SK-N-SH (cell line): ENCODE measurements around the gene DCLRE1A. TPM values are rescaled to one million over a fixed set of nuclear protein-coding genes. Genes with fewer than 3 reads are reported as not detected.

Source experiments
- CTCF ChIA-PET: fragments of 300-600, 350-600 bp; formaldehyde crosslinking; extraction: SDS; loops from one replicate; lab custom pipeline; 2021; lab: Yijun Ruan, JAX
- POLR2A ChIA-PET: fragments of 350-600 bp; sonication (Branson Sonifier 250); formaldehyde crosslinking; extraction: SDS; loops from one replicate; lab custom pipeline; 2020; ENCODE audit warnings: antibody characterized with exemption, inconsistent platforms; lab: Yijun Ruan, JAX
- DNase-seq: peaks from one replicate; pipeline ENCODE4 v3.0.0; 2012
- H2AFZ ChIP-seq: fragments of 200-600 bp; sonication (generic); 2 replicates; pipeline ENCODE4 v1.8.1; 2016; ENCODE audit warnings: antibody characterized with exemption, mild to moderate bottlenecking, low read depth
- H3F3A ChIP-seq: fragments of 200-600 bp; sonication (generic); replicated peaks from 2 replicates; pipeline ENCODE3; 2016; ENCODE audit warnings: antibody characterized with exemption, mild to moderate bottlenecking; ENCODE audit not compliant: insufficient read depth
- H3K27ac ChIP-seq, 2 experiments: fragments of 200-500 bp in 1 of 2; fragments of 200-600 bp in 1 of 2; sonication (Bioruptor generic) in 1 of 2; sonication (generic), shearing (Covaris generic) in 1 of 2; 2 replicates each; pipeline versions ENCODE4 v1.5.1 to v1.6.1; 2014 to 2016; ENCODE audit warnings: low read depth in 2 of 2, inconsistent platforms in 1 of 2, low read length in 1 of 2, mild to moderate bottlenecking in 1 of 2, mixed read lengths in 1 of 2
- H3K27me3 ChIP-seq: fragments of 200-600 bp; sonication (generic), shearing (Covaris generic); 2 replicates; pipeline ENCODE4 v1.6.1; 2016; ENCODE audit warnings: mixed run types; ENCODE audit not compliant: insufficient read depth
- H3K36me3 ChIP-seq, 2 experiments: fragments of 200-500 bp in 1 of 2; fragments of 200-600 bp in 1 of 2; sonication (Bioruptor generic) in 1 of 2; sonication (generic) in 1 of 2; replicated peaks in 1 of 2; 2 replicates each; pipeline versions ENCODE3 to v1.5.1; 2014 to 2016; ENCODE audit warnings: low read length in 1 of 2, mild to moderate bottlenecking in 1 of 2; ENCODE audit not compliant: insufficient read depth in 2 of 2, control insufficient read depth in 1 of 2
- H3K4me1 ChIP-seq, 2 experiments: fragments of 200-500 bp in 1 of 2; fragments of 200-600 bp in 1 of 2; sonication (Bioruptor generic) in 1 of 2; sonication (generic), shearing (Covaris generic) in 1 of 2; 2 replicates each; pipeline versions ENCODE4 v1.5.1 to v1.6.1; 2014 to 2016; ENCODE audit warnings: low read depth in 1 of 2, low read length in 1 of 2, mixed run types in 1 of 2; ENCODE audit not compliant: insufficient read depth in 2 of 2, control insufficient read depth in 1 of 2
- H3K4me2 ChIP-seq: fragments of 200-600 bp; sonication (generic), shearing (Covaris generic); 2 replicates; pipeline ENCODE4 v1.6.1; 2017; ENCODE audit warnings: mixed run types
- H3K4me3 ChIP-seq, 2 experiments: fragments of 200-500 bp in 1 of 2; fragments of 200-600 bp in 1 of 2; sonication (Bioruptor generic) in 1 of 2; sonication (generic), shearing (Covaris generic) in 1 of 2; 2 replicates each; pipeline versions ENCODE4 v1.5.1 to v1.8.1; 2014 to 2016; ENCODE audit warnings: low read depth in 2 of 2, inconsistent platforms in 1 of 2, low read length in 1 of 2, mild to moderate bottlenecking in 1 of 2, mixed read lengths in 1 of 2, moderate library complexity in 1 of 2
- H3K79me2 ChIP-seq: fragments of 200-600 bp; sonication (generic); 2 replicates; pipeline ENCODE4 v1.8.1; 2017; ENCODE audit warnings: mild to moderate bottlenecking; ENCODE audit not compliant: insufficient read depth
- H3K9ac ChIP-seq: fragments of 200-600 bp; sonication (generic); 2 replicates; pipeline ENCODE4 v1.6.1; 2017; ENCODE audit warnings: mixed run types
- H3K9me2 ChIP-seq: fragments of 200-600 bp; sonication (generic); 2 replicates; pipeline ENCODE4 v1.6.1; 2017; ENCODE audit warnings: mixed run types
- H3K9me3 ChIP-seq: fragments of 200-600 bp; sonication (generic); 2 replicates; pipeline ENCODE4 v1.6.1; 2017; ENCODE audit warnings: mixed run types, mild to moderate bottlenecking, moderate library complexity
- H4K20me1 ChIP-seq: fragments of 200-600 bp; sonication (generic); 2 replicates; pipeline ENCODE4 v1.6.1; 2017; ENCODE audit warnings: mild to moderate bottlenecking, mixed run types; ENCODE audit not compliant: insufficient read depth
- CHD2 ChIP-seq: fragments of 150-350 bp; IDR thresholded peaks from 2 replicates; pipeline ENCODE4 v1.6.1; 2018; ENCODE audit warnings: low read length; ENCODE audit not compliant: partially characterized antibody
- EP300 ChIP-seq, 2 experiments: IDR thresholded peaks; 2 replicates each; pipeline versions ENCODE4 v1.4.0 to v1.6.1; 2012; ENCODE audit warnings: borderline replicate concordance in 1 of 2, low read depth in 1 of 2, low read length in 1 of 2
- EZH2phosphoT487 ChIP-seq: fragments of 200-600 bp; sonication (generic); IDR thresholded peaks from 2 replicates; pipeline ENCODE4 v1.6.1; 2017; ENCODE audit warnings: low read depth, mixed run types, mild to moderate bottlenecking, antibody characterized with exemption, moderate library complexity, borderline replicate concordance
- FOSL2 ChIP-seq: IDR thresholded peaks from 2 replicates; pipeline ENCODE4 v1.4.0; 2012; ENCODE audit warnings: low read depth, mild to moderate bottlenecking, moderate library complexity, borderline replicate concordance
- FOXJ3 ChIP-seq: sonication (generic); formaldehyde crosslinking; IDR thresholded peaks from 2 replicates; pipeline ENCODE4 v1.5.1; 2020; ENCODE audit warnings: mild to moderate bottlenecking, missing genetic modification reagents
- FOXM1 ChIP-seq: IDR thresholded peaks from 2 replicates; pipeline ENCODE4 v1.4.0; 2012; ENCODE audit warnings: low read depth, mild to moderate bottlenecking
- GATA2 ChIP-seq: sonication (generic); formaldehyde crosslinking; IDR thresholded peaks from 2 replicates; pipeline ENCODE4 v1.5.0; 2020; ENCODE audit warnings: mild to moderate bottlenecking, missing genetic modification reagents
- MAX ChIP-seq: IDR thresholded peaks from 2 replicates; pipeline ENCODE4 v1.4.0; 2012; ENCODE audit warnings: low read depth
- MEF2A ChIP-seq: IDR thresholded peaks from 2 replicates; pipeline ENCODE4 v1.4.0; 2012; ENCODE audit warnings: low read depth, borderline replicate concordance
- MXI1 ChIP-seq: IDR thresholded peaks from 2 replicates; pipeline ENCODE4 v1.6.1; 2012; ENCODE audit warnings: mild to moderate bottlenecking, low read depth, low read length, improper control_type of control experiment
- POLR2AphosphoS5 ChIP-seq: IDR thresholded peaks from 2 replicates; pipeline ENCODE4 v1.6.1; 2012; ENCODE audit warnings: low read depth, low read length
- RAD21 ChIP-seq: IDR thresholded peaks from 2 replicates; pipeline ENCODE4 v1.6.1; 2012; ENCODE audit warnings: mild to moderate bottlenecking, low read length
- RCOR1 ChIP-seq: fragments of 150-350 bp; IDR thresholded peaks from 2 replicates; pipeline ENCODE4 v1.6.1; 2017; ENCODE audit warnings: antibody characterized with exemption, low read length
- TAF1 ChIP-seq: IDR thresholded peaks from 2 replicates; pipeline ENCODE4 v1.6.1; 2012; ENCODE audit warnings: low read depth, mild to moderate bottlenecking, low read length, moderate library complexity, borderline replicate concordance
- TCF12 ChIP-seq: IDR thresholded peaks from 2 replicates; pipeline ENCODE4 v1.4.0; 2012
- WGBS: methylation state at CpG from one replicate; pipeline ENCODE4 v1.1.6; 2017; ENCODE audit warnings: low lambda C conversion rate; 5-methylcytosine and 5-hydroxymethylcytosine counted together
- polyA plus RNA-seq, 3 experiments: library from polyadenylated mRNA; depleted of rRNA; stranded (reverse); fragments of >200 nt; gene quantifications; 2 replicates each; pipeline ENCODE4 v1.2.3, GENCODE V29; 2012
- TF ChIP-seq, protein P1 (sequence below): IDR thresholded peaks from 2 replicates; pipeline ENCODE4 v1.4.0; 2012; ENCODE audit warnings: low read depth, borderline replicate concordance
- TF ChIP-seq, protein P2 (sequence below): fragments of 150-350 bp; IDR thresholded peaks from 2 replicates; pipeline ENCODE4 v1.6.1; 2017; ENCODE audit warnings: antibody characterized with exemption, low read length, low read depth, borderline replicate concordance

Gene DCLRE1A
- polyA plus RNA-seq, 1 of the 3 experiments (the other 2 are of a cell fraction) = 2.6 TPM

DNA sequence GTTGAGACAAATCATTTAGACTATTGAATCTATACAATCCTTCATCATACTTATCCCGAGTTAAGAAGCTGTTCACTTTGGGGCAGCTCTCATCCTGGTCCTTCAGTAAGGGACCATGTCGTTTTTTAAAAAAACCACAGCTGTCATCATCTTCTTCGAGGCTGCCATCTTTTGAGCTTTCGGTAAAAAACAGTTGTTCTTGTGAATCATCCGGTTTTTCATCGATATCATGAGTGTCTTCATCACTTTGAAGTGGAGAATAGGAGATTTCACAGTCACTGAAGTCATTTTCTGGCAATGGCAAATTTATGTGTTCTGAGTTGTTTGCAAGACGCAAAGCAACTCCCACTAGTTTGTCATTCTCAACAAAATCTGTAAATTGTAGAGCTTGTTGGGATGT is 3.9 kb downstream of the DCLRE1A start:
- no peaks in the 10 kb centered on the region for H3K9me2 ChIP-seq
- TF ChIP-seq MXI1 = no peak
- no peak for TF ChIP-seq FOSL2
- no peak for TF ChIP-seq EP300 (IDR thresholded peaks at IDR 0.05; ENCODE audit: borderline replicate concordance in 1 of 2, low read depth in 1 of 2, low read length in 1 of 2)
- TF ChIP-seq FOXM1 = no peak
- TF ChIP-seq TCF12 = no peak
- TF ChIP-seq RCOR1 = no peak
- TF ChIP-seq EZH2phosphoT487 = no peak
- no peak for TF ChIP-seq MEF2A
- TF ChIP-seq GATA2 (CRISPR knock-in tag) = no peak
- no peak for TF ChIP-seq MAX
- no peak for TF ChIP-seq POLR2AphosphoS5
- TF ChIP-seq, protein P1, sequence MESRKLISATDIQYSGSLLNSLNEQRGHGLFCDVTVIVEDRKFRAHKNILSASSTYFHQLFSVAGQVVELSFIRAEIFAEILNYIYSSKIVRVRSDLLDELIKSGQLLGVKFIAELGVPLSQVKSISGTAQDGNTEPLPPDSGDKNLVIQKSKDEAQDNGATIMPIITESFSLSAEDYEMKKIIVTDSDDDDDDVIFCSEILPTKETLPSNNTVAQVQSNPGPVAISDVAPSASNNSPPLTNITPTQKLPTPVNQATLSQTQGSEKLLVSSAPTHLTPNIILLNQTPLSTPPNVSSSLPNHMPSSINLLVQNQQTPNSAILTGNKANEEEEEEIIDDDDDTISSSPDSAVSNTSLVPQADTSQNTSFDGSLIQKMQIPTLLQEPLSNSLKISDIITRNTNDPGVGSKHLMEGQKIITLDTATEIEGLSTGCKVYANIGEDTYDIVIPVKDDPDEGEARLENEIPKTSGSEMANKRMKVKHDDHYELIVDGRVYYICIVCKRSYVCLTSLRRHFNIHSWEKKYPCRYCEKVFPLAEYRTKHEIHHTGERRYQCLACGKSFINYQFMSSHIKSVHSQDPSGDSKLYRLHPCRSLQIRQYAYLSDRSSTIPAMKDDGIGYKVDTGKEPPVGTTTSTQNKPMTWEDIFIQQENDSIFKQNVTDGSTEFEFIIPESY = no peak
- no peak for TF ChIP-seq TAF1
- TF ChIP-seq FOXJ3 (CRISPR knock-in tag) = no peak
- TF ChIP-seq CHD2 = no peak
- TF ChIP-seq, protein P2, sequence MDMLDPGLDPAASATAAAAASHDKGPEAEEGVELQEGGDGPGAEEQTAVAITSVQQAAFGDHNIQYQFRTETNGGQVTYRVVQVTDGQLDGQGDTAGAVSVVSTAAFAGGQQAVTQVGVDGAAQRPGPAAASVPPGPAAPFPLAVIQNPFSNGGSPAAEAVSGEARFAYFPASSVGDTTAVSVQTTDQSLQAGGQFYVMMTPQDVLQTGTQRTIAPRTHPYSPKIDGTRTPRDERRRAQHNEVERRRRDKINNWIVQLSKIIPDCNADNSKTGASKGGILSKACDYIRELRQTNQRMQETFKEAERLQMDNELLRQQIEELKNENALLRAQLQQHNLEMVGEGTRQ = no peak
- TF ChIP-seq RAD21 = no peak
- TF ChIP-seq, all 33 proteins: peak for 0
- peaks cover 0 to 6% of the 10 kb centered on the region in 2 experiments; a peak in 2 of 4 replicates for H3K4me1 ChIP-seq
- CTCF ChIA-PET = no interaction called here
- POLR2A ChIA-PET = no interaction called here
- no peaks in the 10 kb centered on the region for H3K9me3 ChIP-seq
- no peak overlapping the region for H3K4me2 ChIP-seq
- H3K36me3 ChIP-seq = peaks cover 8 to 19% of the 10 kb centered on the region in 2 experiments
- no peaks in the 10 kb centered on the region for H4K20me1 ChIP-seq
- no peak overlapping the region for H3K4me3 ChIP-seq
- H3K27me3 ChIP-seq = no peaks in the 10 kb centered on the region
- no peak overlapping the region for H3K9ac ChIP-seq
- H3F3A ChIP-seq = no peaks in the 10 kb centered on the region
- H2AFZ ChIP-seq = no peak overlapping the region
- no peak for DNase-seq
- WGBS = 92% methylated on average over 7 of the region's 7 CpGs
- peaks cover 8% of the 10 kb centered on the region; the same call in 1 of the 2 replicates for H3K79me2 ChIP-seq
- H3K27ac ChIP-seq = no peak overlapping the region
